ENCODE measurements around the gene SP3. TPM values are rescaled to one million over a fixed set of nuclear protein-coding genes. Genes with fewer than 3 reads are reported as not detected.

The SP3 gene
- total RNA-seq, 1 experiment from 2014 or later: 139 TPM

DNA sequence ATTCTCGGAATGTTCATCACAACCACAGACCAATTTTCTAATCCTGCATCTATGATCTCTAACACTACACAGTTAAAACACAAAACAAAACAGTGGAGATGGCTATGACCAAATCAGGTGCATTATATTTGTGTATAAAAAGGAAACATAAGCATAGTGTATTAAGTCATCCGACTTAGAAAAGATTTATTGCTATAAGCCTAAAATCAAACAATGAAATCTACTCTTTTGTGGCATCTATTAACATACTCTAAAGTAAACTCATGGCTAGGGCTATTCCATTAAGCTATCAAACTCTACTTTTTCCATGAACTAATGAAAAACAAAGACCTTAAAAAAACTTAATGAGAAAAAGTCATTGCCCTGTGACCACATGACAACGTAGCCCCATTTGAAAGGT lies 8.7 kb downstream of the SP3 start:
- DNase-seq: no peak
- Histone ChIP-seq H3K4me1 (ENCODE audit: low read length) (peaks cover 40% of the 10 kb centered on the region), H3K9ac (ENCODE audit: low read length) (no peak overlapping the region), H3K9me2 (replicated peaks; ENCODE audit: insufficient read depth, low read length) (no peaks in the 10 kb centered on the region), H3K79me2 (ENCODE audit: low read length) (peaks cover 100% of the 10 kb centered on the region), H3K4me3 (ENCODE audit: low read length) (no peak overlapping the region), H3K4me2 (ENCODE audit: low read depth, low read length, poor library complexity, severe bottlenecking) (no peak overlapping the region), H3K36me3 (ENCODE audit: insufficient read depth, low read length) (peaks cover 88% of the 10 kb centered on the region), H3K27ac (ENCODE audit: low read length) (no peak overlapping the region), H2AFZ (ENCODE audit: low read length) (no peak overlapping the region), H4K20me1 (ENCODE audit: insufficient read depth, low read depth, low read length) (peaks cover 23% of the 10 kb centered on the region; the same call in 1 of the 2 replicates), H3K9me3 (ENCODE audit: low read length) (no peaks in the 10 kb centered on the region), H3K27me3 (ENCODE audit: low read length) (no peaks in the 10 kb centered on the region)

GRCh38 chr2:173955867-173956266 lies 9.3 kb downstream of the SP3 start:
- Histone ChIP-seq H3K9ac (ENCODE audit: low read length) (no peak overlapping the region), H3K4me2 (ENCODE audit: low read depth, low read length, poor library complexity, severe bottlenecking) (no peak overlapping the region), H3K27ac (ENCODE audit: low read length) (no peak overlapping the region), H3K36me3 (ENCODE audit: insufficient read depth, low read length) (peaks cover 88% of the 10 kb centered on the region), H2AFZ (ENCODE audit: low read length) (no peak overlapping the region), H3K79me2 (ENCODE audit: low read length) (peaks cover 100% of the 10 kb centered on the region), H3K27me3 (ENCODE audit: low read length) (no peaks in the 10 kb centered on the region), H3K4me1 (ENCODE audit: low read length) (peaks cover 37% of the 10 kb centered on the region), H3K9me2 (replicated peaks; ENCODE audit: insufficient read depth, low read length) (no peaks in the 10 kb centered on the region), H3K9me3 (ENCODE audit: low read length) (no peaks in the 10 kb centered on the region), H3K4me3 (ENCODE audit: low read length) (no peak overlapping the region), H4K20me1 (ENCODE audit: insufficient read depth, low read depth, low read length) (peaks cover 23% of the 10 kb centered on the region; the same call in 1 of the 2 replicates)
- no peak for DNase-seq

DNA sequence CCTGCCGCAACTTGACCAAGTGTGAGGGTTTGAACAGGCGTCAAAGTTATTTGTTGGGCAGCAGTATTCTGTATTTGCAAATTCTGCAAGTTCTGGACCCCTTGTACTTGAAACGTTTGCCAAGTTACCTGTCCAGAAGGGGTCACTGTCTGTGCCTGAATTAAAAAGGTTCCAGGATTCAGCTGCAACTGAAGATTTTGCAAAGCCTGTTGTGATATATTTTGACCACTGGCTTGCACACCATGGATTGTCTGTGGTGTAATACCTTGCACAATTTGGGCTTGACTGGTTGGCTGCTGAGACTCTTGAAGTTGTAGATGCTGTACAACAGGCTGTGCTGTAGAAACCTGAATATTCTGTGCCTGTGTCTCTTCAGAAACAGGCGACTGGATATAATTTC lies 10.2 kb downstream of the SP3 start:
- Histone ChIP-seq H3K4me1 (ENCODE audit: low read length) (peaks cover 35% of the 10 kb centered on the region), H3K27me3 (ENCODE audit: low read length) (no peaks in the 10 kb centered on the region), H2AFZ (ENCODE audit: low read length) (no peak overlapping the region), H3K36me3 (ENCODE audit: insufficient read depth, low read length) (peaks cover 87% of the 10 kb centered on the region), H3K79me2 (ENCODE audit: low read length) (peaks cover 100% of the 10 kb centered on the region), H3K27ac (ENCODE audit: low read length) (no peak overlapping the region), H3K9me2 (replicated peaks; ENCODE audit: insufficient read depth, low read length) (no peaks in the 10 kb centered on the region), H3K9me3 (ENCODE audit: low read length) (no peaks in the 10 kb centered on the region), H4K20me1 (ENCODE audit: insufficient read depth, low read depth, low read length) (peaks cover 18% of the 10 kb centered on the region; the same call in 1 of the 2 replicates), H3K4me2 (ENCODE audit: low read depth, low read length, poor library complexity, severe bottlenecking) (no peak overlapping the region), H3K9ac (ENCODE audit: low read length) (no peak overlapping the region), H3K4me3 (ENCODE audit: low read length) (no peak overlapping the region)
- no peak for DNase-seq

GRCh38 chr2:173953047-173953424 lies 12.1 kb downstream of the SP3 start:
- no peak overlapping the region for H3K27ac ChIP-seq (ENCODE audit: low read length)
- no peaks in the 10 kb centered on the region for H3K9me2 ChIP-seq (replicated peaks; ENCODE audit: insufficient read depth, low read length)
- no peaks in the 10 kb centered on the region for H3K27me3 ChIP-seq (ENCODE audit: low read length)
- no peaks in the 10 kb centered on the region for H3K9me3 ChIP-seq (ENCODE audit: low read length)
- no peak overlapping the region for H3K4me3 ChIP-seq (ENCODE audit: low read length)
- peaks cover 85% of the 10 kb centered on the region for H3K36me3 ChIP-seq (ENCODE audit: insufficient read depth, low read length)
- H2AFZ ChIP-seq (ENCODE audit: low read length): no peak overlapping the region
- no peak overlapping the region for H3K4me2 ChIP-seq (ENCODE audit: low read depth, low read length, poor library complexity, severe bottlenecking)
- H3K4me1 ChIP-seq (ENCODE audit: low read length): peaks cover 25% of the 10 kb centered on the region
- no peak for DNase-seq
- H3K79me2 ChIP-seq (ENCODE audit: low read length): peaks cover 100% of the 10 kb centered on the region
- peaks cover 19% of the 10 kb centered on the region; the same call in 1 of the 2 replicates for H4K20me1 ChIP-seq (ENCODE audit: insufficient read depth, low read depth, low read length)
- H3K9ac ChIP-seq (ENCODE audit: low read length): no peak overlapping the region

- Histone ChIP-seq H3K4me2 (ENCODE audit: low read depth, low read length, poor library complexity, severe bottlenecking) (no peak overlapping the region), H3K9me2 (replicated peaks; ENCODE audit: insufficient read depth, low read length) (no peaks in the 10 kb centered on the region), H3K4me3 (ENCODE audit: low read length) (no peak overlapping the region), H3K9ac (ENCODE audit: low read length) (no peak overlapping the region), H3K36me3 (ENCODE audit: insufficient read depth, low read length) (peaks cover 79% of the 10 kb centered on the region), H2AFZ (ENCODE audit: low read length) (no peak overlapping the region), H4K20me1 (ENCODE audit: insufficient read depth, low read depth, low read length) (peaks cover 19% of the 10 kb centered on the region; the same call in 1 of the 2 replicates), H3K27me3 (ENCODE audit: low read length) (no peaks in the 10 kb centered on the region), H3K27ac (ENCODE audit: low read length) (no peak overlapping the region), H3K79me2 (ENCODE audit: low read length) (peaks cover 100% of the 10 kb centered on the region), H3K4me1 (ENCODE audit: low read length) (peaks cover 25% of the 10 kb centered on the region), H3K9me3 (ENCODE audit: low read length) (no peaks in the 10 kb centered on the region)
- no peak for DNase-seq
Measured at GRCh38 chr2:173952267-173953046, 12.7 kb downstream of the SP3 start.

GRCh38 chr2:173948842-173949241 lies 16.3 kb downstream of the SP3 start:
- DNase-seq: no peak
- Histone ChIP-seq H3K9me3 (ENCODE audit: low read length) (no peaks in the 10 kb centered on the region), H3K4me1 (ENCODE audit: low read length) (peaks cover 47% of the 10 kb centered on the region), H3K79me2 (ENCODE audit: low read length) (peaks cover 100% of the 10 kb centered on the region), H3K9ac (ENCODE audit: low read length) (no peak overlapping the region), H3K9me2 (replicated peaks; ENCODE audit: insufficient read depth, low read length) (no peaks in the 10 kb centered on the region), H3K4me3 (ENCODE audit: low read length) (no peak overlapping the region), H3K36me3 (ENCODE audit: insufficient read depth, low read length) (peaks cover 43% of the 10 kb centered on the region), H3K27ac (ENCODE audit: low read length) (peak overlapping the region; percentile 36), H3K4me2 (ENCODE audit: low read depth, low read length, poor library complexity, severe bottlenecking) (no peak overlapping the region), H2AFZ (ENCODE audit: low read length) (no peak overlapping the region), H3K27me3 (ENCODE audit: low read length) (no peaks in the 10 kb centered on the region), H4K20me1 (ENCODE audit: insufficient read depth, low read depth, low read length) (peaks cover 20% of the 10 kb centered on the region)

DNA sequence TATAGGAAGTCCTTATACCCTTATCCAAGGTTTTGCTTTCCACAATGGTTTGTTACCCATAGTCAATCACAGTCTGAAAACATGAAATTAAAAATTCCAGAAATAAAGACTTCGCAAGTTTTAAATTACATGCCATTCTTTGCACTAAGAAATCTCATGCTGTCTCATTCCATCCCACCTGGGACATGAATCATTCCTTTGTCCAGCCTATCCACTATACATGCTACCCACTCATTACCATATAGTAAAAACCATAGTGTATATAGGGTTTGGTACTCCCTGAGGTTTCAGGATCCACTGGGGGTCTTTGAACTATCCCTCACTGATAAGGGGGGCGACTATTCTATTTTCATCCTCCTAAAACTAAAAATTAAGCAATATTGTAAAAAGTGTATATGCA lies 17.0 kb downstream of the SP3 start:
- Histone ChIP-seq H4K20me1 (ENCODE audit: insufficient read depth, low read depth, low read length) (peaks cover 26% of the 10 kb centered on the region), H3K4me1 (ENCODE audit: low read length) (peaks cover 53% of the 10 kb centered on the region), H3K36me3 (ENCODE audit: insufficient read depth, low read length) (peaks cover 37% of the 10 kb centered on the region)

GRCh38 chr2:173947131-173947530 lies 18.0 kb downstream of the SP3 start:
- Histone ChIP-seq H4K20me1 (ENCODE audit: insufficient read depth, low read depth, low read length) (peaks cover 28% of the 10 kb centered on the region), H3K36me3 (ENCODE audit: insufficient read depth, low read length) (peaks cover 27% of the 10 kb centered on the region), H2AFZ (ENCODE audit: low read length) (no peak overlapping the region), H3K27me3 (ENCODE audit: low read length) (no peaks in the 10 kb centered on the region), H3K4me1 (ENCODE audit: low read length) (peaks cover 61% of the 10 kb centered on the region), H3K27ac (ENCODE audit: low read length) (no peak overlapping the region), H3K9me2 (replicated peaks; ENCODE audit: insufficient read depth, low read length) (no peaks in the 10 kb centered on the region), H3K4me3 (ENCODE audit: low read length) (no peak overlapping the region), H3K4me2 (ENCODE audit: low read depth, low read length, poor library complexity, severe bottlenecking) (no peak overlapping the region), H3K9me3 (ENCODE audit: low read length) (no peaks in the 10 kb centered on the region), H3K9ac (ENCODE audit: low read length) (no peak overlapping the region), H3K79me2 (ENCODE audit: low read length) (peaks cover 100% of the 10 kb centered on the region)
- no peak for DNase-seq

More for the DNA sequence above, 17.0 kb downstream of the SP3 start:
- H3K79me2 ChIP-seq (ENCODE audit: low read length): peaks cover 100% of the 10 kb centered on the region
- no peak for DNase-seq
- no peaks in the 10 kb centered on the region for H3K9me2 ChIP-seq (replicated peaks; ENCODE audit: insufficient read depth, low read length)
- H3K9ac ChIP-seq (ENCODE audit: low read length): no peak overlapping the region
- H3K4me2 ChIP-seq (ENCODE audit: low read depth, low read length, poor library complexity, severe bottlenecking): no peak overlapping the region
- no peak overlapping the region for H2AFZ ChIP-seq (ENCODE audit: low read length)
- no peak overlapping the region for H3K4me3 ChIP-seq (ENCODE audit: low read length)
- no peak overlapping the region for H3K27ac ChIP-seq (ENCODE audit: low read length)
- no peaks in the 10 kb centered on the region for H3K9me3 ChIP-seq (ENCODE audit: low read length)
- H3K27me3 ChIP-seq (ENCODE audit: low read length): no peaks in the 10 kb centered on the region
